HuH-7.5 (cell line): Measurements from ENCODE around the gene CDKN2D.
"Not testable (repeated sequence)": the region's sequence is repeated elsewhere in the genome, so short reads cannot be mapped to it uniquely, and the experiment has no call there.

Experiments
- DNase-seq: peaks from one replicate; pipeline ENCODE4 v3.0.0; 2011; ENCODE audit warnings: low spot score

The CDKN2D gene

DNA sequence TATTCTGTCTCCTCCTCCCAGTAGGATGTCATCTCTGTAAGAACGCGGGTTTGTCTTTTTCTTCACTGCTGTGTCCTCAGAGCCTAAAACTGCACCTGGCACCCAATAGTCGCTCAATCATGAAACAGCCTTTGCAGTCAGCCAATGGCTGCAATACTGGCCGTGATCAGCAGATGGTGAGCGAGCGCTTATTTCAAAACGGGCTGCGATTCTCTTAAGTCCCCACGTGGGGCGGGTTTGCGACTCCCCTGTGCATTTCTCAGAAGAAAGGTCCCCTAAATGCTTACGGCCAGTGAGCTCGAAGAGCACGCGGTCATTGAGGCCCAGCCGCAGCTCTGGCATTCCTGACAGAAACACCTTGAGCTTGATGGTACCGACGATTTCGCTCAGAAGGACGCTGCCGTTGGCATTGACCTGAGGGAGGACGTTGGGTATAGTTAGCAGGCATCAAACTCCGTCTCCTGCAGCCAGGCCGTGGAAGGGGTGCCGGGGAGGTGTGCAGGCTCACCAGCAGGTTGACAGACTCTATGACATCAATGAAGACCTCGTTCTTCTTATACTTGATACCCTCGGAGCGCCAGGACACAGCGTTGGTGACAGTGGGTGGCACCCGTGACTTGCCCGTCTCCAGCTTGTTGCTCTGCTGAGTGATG, 12.3 kb upstream of the CDKN2D start:
- DNase-seq, result peak; percentile 75

DNA sequence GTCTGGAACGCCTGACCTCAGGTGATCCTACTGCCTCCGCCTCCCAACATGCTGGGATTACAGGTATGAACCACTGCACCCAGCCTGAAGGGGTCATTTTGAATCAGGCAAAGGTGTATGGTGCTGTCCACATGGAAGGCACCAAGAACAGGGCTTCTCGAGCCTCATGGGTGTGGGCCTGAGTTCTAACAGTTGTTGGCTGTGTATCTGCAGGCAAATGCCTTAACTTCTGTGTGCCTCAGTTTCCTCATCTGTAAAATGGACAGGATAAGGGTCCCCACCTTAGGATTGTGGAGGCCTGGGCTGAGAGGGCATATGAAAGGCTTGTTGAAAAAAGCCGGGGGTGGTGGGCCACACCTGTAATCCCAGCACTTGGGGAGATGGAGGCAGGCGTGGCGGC, 9.2 kb upstream of the CDKN2D start:
- DNase-seq, result no peak

DNA sequence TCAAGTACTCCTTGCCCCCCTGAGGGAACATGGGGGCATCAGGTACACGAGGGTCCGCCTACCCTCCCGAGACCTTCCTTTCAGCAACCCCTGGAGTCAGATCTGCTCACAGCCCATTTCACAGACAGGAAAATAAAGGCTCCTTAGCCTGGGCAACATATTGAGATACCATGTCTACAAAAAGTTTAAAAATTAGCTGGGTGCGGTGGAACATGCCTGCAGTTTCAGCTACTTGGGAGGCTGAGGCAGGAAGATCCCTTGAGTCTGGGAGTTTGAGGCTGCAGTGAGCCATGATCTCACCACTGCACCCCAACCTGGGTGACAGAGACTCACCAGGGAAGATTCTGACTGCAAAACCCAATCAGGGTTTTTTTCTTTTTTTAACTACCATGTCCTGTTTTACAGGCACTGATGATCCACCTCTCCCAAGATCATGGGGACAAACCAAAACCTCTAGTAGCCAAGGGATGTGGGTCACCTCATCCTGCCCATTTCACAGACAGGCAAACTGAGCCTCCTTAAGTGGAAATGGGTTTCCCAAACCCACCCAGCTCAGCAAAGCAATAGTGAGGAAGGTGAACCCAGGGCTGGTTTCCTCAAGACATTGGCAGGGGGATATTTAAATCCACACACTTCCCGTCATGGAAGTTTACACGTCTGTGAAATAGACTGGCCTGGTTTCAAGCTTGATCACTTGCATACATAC, 6.4 kb upstream of the CDKN2D start:
- no peak for DNase-seq

DNA sequence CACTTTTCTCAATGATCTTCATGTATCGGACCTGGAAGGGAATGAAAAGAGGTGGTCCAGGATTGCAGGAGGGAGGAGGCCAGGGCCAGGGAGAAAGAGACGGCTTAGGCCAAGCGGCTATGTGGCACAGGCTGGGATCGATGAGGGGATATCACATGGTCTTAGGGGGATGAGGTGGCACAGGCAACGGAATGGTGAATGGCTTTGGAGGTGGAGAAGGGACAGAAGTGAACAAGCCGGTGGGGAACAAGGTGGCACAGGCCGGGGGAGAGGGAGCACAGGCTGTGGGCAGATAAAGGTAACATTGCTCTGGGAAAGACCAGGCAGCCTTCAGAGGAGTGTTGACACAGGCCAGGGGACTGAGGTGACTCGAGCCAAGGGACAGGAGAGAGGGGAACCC, 5.7 kb upstream of the CDKN2D start:
- DNase-seq, result no peak

DNA sequence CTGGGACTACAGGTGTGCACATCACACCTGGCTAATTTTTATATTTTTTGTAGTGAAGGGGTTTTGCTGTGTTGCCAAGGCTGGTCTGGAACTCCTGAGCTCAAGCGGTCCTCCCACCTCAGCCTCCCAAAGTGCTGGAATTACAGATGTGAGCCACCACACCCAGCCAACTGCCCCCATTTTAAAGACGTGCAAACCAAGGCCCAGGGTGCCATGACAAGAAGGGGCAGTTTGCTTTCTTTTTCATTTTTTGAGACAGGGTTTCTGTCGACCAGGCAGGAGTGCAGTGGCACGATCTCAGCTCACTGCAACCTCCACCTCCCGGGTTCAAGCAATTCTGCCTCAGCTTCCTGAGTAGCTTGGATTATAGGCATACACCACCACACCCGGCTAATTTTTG, 5.0 kb upstream of the CDKN2D start:
- not testable (repeated sequence) for DNase-seq

DNA sequence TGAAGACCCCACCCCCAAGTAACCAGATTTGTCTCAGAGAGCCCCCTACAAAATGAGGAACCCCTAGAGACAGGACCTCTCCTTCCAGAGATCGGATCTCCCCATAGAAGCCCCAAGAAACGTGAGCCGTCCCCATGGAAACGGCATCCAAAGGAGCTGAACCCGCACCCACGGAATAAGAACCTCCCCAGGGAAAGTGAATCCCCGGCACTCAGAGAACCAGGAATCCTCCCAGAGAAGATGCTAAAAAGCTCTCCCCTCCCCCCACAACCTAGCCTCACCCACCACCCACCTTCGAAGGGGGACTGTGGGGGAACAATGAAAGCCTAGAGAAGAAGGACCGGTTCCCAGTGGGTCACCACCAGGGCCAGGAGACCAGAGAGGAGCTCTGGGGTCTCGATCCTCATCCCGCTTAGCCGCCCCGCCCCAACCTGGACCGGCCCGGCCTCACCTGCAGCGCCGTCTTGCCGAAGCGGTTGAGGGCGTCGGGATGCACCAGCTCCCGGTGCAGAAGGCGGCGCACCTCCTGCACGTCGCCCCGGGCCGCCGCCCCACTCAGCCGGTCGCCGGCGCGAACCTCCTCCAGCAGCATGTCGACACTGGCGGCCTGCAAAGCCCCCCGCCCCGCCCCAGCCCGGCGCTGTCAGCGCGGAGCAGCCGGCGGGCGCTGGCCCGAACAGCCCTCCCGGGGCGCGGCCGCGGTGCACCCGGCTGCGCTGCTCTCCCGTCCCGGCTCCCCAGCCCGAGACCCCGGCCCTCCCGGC, 535 bp downstream of the CDKN2D start:
- peak; percentile 46 for DNase-seq

DNA sequence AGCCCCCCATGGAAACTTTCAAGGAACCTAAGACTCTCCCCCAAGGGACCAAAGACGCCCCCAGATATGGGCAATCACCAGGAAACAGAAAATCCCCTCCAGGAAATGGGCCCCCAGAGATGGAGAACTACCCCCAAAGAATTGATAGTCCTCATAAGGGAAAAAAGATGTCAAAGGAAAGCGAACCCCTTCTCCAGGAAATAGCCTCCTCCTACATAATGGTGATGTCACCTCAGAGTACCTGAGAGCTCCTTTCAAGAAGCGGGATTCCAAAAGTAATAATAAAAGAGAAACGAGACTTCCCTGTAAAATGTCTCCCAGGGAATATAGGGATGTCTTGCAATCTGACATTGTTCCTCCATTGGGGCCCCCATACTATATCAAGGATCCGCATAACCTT, 1.1 kb downstream of the CDKN2D start:
- DNase-seq, result no peak

DNA sequence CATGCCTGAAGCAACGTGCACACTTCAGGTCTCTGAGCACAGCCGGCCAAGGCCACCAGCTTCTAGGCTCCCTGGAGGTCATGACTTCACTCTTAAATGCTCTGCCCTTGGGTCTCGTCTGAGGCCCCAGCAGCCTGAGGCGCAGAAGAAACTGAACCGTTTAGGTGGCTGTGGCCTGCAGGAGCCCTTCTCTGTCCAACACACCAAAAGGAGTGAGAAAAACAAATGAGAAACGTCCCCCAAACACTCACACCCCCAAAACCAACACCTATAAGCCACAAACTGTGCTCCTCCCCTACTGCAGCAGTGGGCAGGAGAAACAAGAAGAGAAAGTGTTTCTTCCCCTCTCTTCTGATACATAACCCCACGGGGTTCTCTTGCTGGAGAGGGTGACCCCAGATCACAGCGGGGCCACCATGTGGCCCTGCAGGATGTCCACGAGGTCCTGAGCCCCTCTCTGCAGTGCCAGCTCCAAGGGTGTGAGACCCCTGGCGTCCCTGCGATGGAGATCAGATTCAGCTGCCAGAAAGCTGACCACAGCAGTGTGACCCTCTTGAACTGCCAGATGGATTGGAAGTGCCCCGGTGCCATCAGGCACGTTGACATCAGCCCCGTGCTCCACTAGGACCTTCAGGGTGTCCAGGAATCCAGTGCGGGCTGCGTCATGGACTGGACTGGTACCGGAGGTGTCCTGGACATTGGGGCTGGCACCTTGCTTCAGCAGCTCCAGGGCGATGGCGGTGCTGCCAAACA, 1.9 kb downstream of the CDKN2D start:
- no peak for DNase-seq

DNA sequence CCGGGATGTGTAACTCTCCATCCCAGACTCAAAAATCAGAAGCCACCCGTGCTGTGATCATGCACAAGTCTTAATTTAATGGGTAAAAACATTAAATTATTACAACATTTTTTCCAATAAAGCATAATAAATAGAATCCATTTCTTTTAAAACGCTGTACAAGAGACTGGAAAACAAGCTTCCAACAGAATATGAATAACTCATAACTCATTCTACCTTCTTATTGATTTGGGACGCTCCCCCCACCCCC, 2.4 kb downstream of the CDKN2D start:
- DNase-seq, result no peak

DNA sequence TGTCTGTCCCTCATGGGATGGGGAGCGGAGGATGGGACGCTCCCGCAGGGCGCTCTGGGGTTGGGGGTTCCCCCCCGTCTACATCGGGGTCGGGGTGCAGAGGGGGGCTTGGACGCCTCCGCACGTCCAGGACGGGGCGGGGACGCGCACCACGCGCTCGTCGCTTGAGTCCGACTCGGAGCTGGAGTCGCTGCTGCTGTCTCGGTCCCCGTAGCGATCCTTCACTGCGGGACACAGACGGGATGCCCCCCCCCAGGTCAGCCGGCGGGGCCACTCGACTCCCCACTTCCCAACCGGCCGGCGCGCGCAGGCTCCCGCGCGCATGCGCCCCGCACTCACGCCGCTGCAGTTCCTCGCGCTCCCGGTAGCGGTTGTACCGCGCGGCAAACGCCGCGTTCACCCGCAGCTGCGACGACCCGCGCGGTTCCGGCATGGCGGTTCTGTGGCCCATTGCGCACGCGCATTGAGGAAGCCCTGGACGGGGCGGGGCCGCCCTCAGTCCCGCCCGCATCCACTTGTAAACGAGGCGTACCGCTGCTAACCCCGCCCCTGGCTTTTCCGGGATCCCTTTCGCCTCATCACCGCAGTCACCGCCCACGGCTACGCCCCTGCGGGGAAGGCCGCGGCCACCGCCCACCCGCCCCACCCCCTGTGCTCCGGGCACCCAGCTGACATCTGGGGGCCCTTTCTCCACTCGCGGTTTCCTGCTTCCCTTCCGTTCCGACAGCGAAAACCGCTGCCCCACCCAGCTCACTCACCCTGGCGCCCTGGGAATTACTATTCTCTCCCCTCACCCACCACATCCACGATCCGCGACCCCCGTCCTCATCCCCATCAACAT, 3.0 kb downstream of the CDKN2D start, which contains the start of gene KRI1:
KRI1 (minus strand) TSS at position 444 of the 841 bp plus-strand sequence; CDS start at position 433, 11 bp downstream.
- DNase-seq, result peak; percentile 99

DNA sequence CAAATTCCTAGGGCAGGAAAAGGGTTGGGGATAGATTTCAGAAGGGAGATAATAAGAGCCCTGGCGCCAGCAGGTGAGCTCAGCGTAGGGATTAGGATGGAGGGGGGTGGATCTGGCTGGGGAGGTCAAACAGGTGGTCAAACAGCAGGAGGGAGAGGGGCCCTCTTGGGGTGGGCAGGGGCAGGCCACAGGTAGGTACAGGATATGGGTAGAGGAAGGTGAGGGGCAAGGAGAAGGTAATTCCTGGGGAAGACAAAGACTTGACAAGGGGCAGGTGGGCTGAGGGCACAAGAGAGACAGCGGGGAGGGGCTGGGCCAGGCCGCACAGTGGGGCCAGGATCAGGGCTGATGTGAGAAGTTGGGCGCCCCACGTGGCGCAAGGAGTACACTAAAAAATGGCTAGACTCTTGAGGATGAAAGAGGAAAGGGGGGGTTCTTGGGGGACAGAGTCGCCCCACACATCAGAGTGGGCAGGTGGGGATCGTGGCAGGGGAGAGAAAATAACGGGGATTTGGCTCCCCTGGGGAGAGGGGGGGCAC, 3.7 kb downstream of the CDKN2D start:
- peak; percentile 70 for DNase-seq

DNA sequence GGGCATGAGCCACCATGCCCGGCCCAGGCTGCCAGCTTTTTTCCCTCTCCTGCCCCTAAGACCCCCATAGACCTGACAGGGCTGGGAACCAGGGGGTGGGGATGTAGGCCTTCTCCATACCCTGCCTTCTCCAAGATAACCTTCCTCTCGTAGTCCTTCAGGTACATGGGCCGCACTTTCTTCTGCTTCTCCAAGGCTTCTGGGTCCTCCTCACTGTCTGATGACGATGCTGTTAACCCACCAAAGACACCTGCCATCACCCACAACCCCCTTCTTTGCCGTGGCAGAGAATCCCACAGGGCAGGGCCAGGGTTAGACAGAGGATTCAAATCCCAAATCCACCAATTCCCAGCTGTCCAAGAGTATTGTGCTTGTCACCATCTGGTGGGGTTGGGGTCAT, 6.2 kb downstream of the CDKN2D start:
- no peak for DNase-seq

DNA sequence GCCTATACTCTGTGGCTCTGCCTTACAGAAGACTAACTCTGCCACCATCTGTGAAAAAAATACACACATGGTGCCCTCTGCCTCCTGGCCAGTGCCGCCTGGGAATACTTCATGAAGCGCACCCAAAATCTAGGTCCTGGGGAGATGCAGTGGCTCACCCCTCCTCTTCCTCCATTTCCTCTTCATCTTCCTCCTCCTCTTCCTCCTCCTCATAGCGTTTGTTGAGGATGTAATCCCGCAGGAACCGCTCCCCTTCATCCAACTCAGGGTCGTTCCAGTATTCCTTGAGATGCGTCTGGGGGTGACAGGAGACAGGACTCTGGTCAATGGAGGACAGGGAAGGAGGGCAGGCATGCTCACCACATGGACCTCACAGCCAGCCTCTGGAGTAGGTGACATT, 8.6 kb downstream of the CDKN2D start:
- no peak for DNase-seq

DNA sequence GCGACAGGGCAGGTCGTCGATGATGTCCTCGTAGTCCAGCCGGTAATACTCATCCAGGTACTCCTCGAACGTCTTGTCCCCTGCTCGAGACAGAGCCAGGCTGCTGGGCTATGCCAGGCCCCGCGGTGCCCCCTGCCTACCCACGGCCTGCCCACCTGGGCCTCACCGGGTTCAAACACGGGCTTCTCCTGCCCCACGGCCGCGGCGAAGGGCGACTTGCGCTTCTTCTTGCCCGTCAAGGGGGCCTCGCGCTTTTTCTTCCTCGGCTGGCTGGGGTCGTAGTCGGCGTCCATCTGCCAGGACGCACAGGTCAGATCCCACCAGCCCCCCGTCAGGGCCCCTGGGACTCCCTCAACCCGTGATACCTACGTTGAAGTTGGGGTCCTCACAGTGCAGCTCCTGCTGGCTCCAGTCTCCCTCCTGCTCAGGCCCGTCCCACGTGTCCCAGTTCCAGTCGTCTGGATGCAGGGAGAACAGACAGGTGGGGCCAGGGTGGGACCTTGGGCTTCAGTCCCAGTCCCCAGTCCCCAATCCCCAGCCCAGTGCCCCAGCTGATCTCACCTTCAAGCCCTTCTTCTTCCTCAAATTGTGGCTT, 11.1 kb downstream of the CDKN2D start:
- no peak for DNase-seq

DNA sequence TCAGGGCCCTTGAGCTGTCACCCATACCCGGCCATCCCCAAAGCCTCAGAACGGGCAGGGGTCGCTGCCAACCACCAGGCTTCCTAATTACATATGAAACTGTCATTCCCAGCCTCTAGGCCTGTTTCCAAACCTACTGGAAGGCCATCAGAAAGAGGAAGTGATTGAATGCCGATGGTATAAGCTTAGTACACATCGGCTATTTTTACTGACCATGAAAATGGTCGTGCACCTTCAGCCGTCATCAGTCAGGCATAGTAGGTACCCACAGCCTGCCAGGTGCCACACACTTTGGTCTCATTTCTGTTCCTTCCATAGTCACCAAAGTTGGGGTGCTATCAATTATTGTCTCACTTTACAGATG, 13.2 kb downstream of the CDKN2D start:
- DNase-seq, result no peak

DNA sequence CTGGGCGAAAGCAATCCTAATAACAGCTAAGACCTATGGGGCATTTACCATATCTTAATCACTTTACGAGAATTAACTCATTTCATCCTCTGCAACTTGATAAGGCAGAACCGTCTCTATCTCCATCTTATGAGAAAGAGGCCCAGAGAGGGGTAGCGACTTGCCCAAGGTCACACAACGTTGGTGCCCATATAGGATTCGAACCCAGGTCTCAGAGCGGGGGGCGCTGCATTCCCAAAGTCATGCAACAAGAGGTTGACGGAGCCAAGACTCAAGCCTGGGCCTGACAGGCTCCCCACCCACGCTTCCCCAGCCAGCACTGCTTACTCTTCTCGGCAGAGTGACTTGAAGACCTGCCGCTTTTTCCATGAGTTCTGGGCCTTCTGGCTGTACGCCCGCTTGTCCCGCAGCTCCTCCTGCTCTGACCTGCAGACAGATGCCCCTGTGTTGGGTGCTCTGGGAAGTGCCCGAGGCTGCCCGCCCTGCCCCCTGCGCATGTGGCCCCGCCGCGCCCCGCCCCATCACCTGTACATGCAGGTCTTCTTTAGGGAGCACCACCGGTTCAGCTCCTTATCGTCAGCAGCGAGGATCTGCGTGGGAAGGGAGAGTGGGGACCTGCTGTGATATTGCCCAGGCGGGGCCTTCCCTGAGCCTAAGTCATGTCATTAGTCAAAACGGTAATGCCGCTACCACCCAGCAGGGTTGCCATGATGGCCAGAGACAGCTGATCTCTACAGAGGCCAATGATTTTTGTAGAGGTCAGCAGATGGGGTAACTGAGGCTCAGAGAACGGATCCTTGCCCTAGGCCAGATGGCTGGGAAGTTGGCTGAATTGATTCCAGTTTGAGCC, 13.8 kb downstream of the CDKN2D start:
- no peak for DNase-seq

DNA sequence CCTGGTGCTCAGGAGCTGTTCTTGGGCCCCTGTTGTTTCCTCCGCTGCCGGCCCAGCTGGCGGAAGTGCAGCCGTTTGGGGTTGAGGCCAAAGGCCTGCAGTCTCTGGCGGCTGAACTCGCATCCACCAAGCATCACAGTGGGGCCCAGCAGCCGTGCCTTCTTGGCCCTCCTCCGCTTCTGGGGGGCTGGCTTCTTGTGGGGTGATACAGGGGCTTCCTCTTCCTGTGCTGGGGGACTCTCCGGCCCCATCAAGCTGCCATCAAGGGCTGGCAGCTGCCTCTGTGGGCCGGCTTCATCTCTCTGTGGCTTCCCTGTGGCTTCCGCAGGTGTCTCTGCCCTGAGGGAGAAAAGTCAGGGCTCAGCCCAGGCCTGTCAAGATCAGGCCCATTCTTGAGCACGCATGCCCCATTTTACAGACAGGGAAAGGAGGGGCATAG, 14.8 kb downstream of the CDKN2D start:
- DNase-seq, result no peak

DNA sequence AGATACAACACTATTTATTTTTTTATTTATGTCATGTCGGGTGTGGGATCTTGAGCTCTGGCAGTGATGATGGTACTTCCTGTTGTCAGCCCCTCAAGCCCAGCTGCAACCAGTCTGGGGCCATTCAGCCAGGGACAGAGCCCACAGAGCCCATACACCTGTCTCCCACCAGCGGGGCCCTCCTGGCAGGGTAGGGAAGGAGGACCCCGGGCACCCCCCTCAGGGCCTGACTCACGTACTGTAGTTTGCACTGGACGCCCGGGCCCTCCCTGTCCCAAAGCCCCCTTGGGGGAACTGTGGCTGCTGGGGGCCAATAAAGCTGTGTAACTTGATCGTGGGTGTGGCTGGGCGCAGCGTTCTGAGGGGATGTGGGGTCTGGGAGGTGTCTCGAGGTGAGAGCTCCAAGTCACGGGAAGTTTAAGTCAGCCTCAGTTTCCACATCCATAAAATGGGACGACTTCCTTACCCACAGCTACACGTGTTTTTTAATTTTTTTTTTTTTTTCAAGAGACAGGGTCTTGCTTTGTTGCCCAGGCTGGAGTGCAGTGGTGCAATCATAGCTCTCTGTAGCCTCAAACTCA, 15.6 kb downstream of the CDKN2D start:
- DNase-seq, result no peak

DNA sequence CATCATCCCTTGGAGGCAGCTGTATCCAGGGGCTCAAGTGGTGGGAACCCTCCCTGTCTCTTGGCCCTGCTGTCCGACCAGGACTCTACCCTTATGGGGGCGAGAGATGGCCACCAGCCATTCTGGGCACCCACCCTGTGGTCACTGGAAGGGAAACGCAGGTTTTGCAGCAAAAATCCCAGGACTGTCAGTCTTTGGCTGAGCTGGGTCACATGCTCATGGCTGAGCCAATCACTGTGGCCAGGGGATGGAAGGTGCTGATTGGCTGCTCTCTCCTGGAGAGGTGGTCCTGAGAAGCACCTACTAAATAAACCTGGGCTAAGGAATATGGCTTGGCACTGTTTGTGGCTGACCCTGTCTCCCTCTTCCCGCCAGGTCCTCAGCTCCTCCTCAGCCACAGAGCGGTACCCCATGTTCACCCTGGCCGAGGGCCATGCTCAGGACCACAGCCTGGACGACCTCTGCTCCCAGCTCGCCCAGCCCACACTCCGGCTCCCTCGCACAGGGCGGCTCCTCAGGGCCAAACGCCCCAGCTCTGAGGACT, 16.2 kb downstream of the CDKN2D start:
- peak; percentile 64 for DNase-seq
